HG02970 (cell line): Measurements from ENCODE around the gene ENPP1.

ENCODE experiments used
- ATAC-seq: cut with Tn5 transposase; IDR thresholded peaks from one replicate; pipeline ENCODE4 v1.9.1; 2021; ENCODE audit warnings: mild to moderate bottlenecking, moderate library complexity, moderate number of reproducible peaks; ENCODE audit not compliant: unreplicated experiment, low FRiP score

The ENPP1 gene

GRCh38 chr6:131807644-131808459 lies at the start of gene ENPP1:
Gene ENPP1, plus strand, starts transcription at chr6:131808020. Its CDS starts 16 bp downstream, at chr6:131808036.
- peak; percentile 48 for ATAC-seq

DNA sequence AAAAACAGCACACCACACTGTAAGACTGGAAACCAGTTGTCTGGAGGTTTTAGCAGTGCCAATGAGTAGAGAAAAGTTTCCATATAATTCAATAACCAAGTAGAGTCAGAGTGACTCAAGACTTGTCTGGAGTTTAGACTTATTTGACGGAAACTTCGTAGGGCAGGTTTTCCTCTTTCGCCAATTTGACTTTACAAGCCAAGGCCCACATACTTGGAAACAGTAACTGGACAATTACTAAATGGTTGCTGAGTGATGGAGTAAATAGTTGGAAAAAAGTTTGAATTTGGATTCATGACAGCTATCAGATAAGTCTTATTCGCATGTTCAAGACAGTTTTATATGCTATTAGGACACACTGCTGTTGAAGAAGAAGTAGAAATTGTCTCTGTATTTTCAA lies 48.9 kb upstream of the ENPP1 start:
- ATAC-seq = no peak

DNA sequence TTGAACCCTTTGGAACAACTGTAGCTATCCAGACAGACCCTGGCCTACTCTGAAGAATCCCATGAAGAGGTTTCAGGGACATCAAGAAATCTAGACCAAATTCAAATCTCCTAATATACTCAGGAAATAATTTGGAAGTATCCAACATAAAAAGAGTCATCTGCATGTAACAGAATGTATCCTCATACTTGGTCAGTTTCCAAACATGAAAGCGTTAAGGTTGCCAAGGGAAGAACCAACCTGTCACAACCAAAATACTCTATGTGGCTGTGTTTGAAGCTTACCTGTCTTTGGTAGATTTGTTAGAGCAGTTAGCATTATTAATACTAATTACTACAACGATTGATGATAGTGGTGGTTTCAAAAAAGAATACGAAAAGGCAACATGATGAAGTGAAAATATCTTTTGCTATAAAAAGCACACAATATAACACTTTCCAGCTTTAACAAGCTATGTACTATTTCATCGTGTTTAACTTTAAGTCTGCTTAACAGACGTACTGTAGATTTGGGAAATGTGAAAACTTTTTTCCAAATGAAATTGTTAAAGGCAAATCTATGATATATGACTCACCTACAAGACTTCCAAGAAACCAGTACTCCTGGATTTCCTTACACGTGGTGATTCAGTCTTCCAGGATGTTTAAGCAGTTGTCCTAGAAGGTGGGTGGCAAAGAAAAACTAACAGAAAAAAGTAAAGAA lies 46.6 kb upstream of the ENPP1 start:
- no peak for ATAC-seq

DNA sequence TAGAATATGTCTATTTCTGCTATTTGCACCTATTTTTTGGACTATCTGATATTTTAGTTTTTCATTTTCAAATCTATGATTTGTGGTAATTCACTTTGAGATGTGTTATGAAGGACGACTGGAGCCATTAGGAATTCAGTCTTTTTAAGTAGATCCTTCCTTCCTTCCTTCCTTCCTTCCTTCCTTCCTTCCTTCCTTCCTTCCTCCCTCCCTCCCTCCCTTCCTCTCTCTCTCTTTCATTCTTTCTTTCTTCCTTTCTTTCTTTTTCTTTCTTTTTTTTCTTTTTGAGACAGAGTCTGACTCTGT lies 46.1 kb upstream of the ENPP1 start:
- ATAC-seq = no peak

GRCh38 chr6:131762984-131763383 lies 44.8 kb upstream of the ENPP1 start:
- no peak for ATAC-seq

DNA sequence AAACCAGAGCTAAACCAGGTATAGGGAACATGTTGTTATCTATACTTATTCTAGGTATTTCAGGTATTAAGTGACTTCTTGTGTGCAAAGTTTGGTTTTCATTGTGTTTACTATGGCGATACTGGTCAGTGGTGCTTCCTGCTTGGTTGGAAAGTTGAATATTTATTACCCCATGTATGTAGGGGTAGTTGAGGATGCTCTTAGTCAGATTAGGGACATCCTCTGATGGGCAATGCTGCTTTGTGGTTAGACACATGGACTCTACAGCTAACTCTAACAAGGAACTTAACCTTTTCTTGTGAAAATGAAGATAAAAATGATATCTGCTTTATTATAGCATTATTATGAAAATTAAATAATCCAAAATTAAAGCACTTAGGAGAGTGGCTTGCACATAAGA lies 44.1 kb upstream of the ENPP1 start:
- no peak for ATAC-seq

DNA sequence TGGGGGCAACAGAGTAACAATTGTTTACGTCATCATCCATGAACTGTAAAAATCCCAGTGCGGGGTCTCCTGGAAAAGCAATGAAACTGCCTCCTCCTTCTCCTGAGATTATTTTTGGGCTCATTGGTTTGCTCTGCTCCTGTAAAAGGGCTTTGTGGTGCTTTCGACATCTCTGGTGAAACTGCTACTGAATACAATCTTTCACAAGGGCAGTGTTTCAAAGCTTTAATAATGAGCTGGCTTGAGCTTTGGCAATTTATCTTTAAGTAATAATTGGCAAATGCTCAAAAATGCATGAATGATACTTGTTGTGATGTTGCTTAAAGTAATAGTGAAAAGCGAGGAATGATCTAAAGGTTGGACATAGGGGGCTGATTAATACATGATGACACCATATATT lies 43.5 kb upstream of the ENPP1 start:
- ATAC-seq = no peak

- ATAC-seq = no peak
Measured at GRCh38 chr6:131765081-131765803, 42.6 kb upstream of the ENPP1 start.

- ATAC-seq = no peak
Measured at GRCh38 chr6:131765804-131766135, 42.0 kb upstream of the ENPP1 start.

GRCh38 chr6:131766631-131767030 lies 41.2 kb upstream of the ENPP1 start:
- no peak for ATAC-seq

DNA sequence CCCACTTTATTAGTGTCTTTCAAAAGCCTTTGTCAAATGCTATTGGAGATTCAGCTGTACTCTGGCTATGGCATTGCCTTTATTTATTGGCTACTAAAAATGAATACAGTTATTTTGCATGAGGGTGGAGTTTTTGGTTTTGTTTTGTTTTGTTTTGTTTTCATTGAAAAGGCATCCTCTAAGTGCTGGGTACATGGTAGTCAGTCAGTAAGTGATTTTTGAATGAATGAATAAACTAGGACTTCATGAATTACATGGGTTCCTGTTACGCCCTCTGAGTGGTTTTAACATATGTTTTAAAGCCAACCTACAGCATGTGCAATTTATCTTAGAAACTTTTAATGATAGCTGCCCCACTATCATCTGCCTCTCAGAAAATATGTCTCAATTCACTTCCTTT lies 38.9 kb upstream of the ENPP1 start:
- ATAC-seq = no peak

DNA sequence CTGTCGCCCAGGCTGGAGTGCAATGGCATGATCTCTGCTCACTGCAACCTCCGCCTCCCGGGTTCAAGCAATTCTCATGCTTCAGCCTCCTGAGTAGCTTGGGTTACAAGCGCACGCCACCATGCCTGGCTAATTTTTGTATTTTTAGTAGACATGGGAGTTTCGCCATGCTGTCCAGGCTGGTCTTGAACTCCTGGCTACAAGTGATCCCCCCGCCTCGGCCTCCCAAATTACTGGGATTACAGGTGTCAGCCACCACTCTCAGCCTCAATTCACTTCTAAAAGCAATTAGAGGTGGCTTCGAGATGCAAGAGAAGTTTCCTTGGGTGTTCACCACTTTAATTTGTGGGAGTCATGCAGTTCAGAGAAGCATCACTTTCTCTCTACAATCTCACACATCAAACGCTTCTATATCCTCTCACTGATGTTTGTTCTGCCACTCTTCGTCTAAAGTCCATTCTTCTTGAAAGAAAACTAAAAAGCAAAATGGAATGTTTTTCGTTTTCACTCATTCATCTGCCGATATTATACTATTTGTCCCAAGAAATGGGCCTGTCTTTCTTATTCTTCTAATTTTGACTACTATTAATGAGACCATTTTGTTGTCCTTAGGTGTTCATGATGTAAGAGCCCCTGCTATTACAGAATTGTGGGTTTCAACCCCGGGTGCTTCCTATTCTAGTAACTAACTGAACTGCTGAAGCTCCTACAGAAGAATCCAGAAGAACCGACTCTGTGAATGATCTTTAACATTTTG lies 38.3 kb upstream of the ENPP1 start:
- no peak for ATAC-seq

- no peak for ATAC-seq
Measured at GRCh38 chr6:131770776-131771175, 37.0 kb upstream of the ENPP1 start.

GRCh38 chr6:131773284-131773950 lies 34.4 kb upstream of the ENPP1 start:
- no peak for ATAC-seq

- ATAC-seq = no peak
Measured at GRCh38 chr6:131775886-131776285, 31.9 kb upstream of the ENPP1 start.

GRCh38 chr6:131776985-131777384 lies 30.8 kb upstream of the ENPP1 start:
- ATAC-seq = no peak

DNA sequence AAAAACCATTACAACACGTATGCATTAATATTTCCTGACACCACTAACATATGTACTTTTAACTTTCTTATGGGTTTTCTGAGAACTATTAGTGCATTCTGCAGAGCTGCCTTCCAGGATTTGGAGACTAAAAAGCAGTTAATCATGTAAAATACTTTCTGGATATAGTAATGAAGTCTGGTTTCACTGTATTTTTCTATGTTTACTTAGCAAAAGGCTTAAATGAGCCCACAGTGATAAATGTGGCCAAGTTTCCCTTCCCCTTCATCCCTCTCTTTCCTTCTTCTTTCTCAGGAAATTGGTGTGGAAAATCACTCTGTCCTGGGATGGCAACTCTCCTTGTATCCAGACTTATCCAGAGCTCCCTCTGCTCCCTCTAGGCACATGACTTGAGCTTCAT lies 29.7 kb upstream of the ENPP1 start:
- ATAC-seq = no peak

- ATAC-seq = no peak
Measured at GRCh38 chr6:131779304-131779703, 28.5 kb upstream of the ENPP1 start.

GRCh38 chr6:131780600-131780999 lies 27.2 kb upstream of the ENPP1 start:
- ATAC-seq = no peak

GRCh38 chr6:131781687-131782086 lies 26.1 kb upstream of the ENPP1 start:
- ATAC-seq = no peak
